HG02885 (cell line): Measurements from ENCODE around the gene KCNF1.
"Not testable (repeated sequence)": the region's sequence is repeated elsewhere in the genome, so short reads cannot be mapped to it uniquely, and the experiment has no call there.

ENCODE experiments used
- ATAC-seq: cut with Tn5 transposase; IDR thresholded peaks from one replicate; pipeline ENCODE4 v1.9.1; 2021; ENCODE audit warnings: mild to moderate bottlenecking; ENCODE audit not compliant: unreplicated experiment, poor library complexity

The KCNF1 gene

GRCh38 chr2:10935953-10936942, 24.5 kb downstream of the KCNF1 start:
- no peak for ATAC-seq

DNA sequence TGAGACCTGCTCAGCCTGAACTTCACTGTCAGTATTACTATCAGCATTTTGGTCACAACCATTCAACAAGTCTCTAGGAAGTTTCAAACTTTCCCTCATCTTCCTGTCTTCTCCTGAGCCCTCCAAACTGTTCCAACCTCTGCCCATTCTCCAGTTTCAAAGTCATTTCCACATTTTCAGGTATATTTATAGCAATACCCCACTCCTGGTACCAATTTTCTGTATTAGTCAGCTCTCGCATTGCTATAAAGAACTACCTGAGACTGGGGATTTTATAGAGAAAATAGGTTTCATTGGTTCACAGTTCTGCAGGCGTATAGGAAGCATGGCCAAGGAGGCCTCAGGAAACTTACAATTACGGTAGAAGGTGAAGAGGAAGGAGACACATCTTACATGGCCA, 27.3 kb downstream of the KCNF1 start:
- no peak for ATAC-seq

DNA sequence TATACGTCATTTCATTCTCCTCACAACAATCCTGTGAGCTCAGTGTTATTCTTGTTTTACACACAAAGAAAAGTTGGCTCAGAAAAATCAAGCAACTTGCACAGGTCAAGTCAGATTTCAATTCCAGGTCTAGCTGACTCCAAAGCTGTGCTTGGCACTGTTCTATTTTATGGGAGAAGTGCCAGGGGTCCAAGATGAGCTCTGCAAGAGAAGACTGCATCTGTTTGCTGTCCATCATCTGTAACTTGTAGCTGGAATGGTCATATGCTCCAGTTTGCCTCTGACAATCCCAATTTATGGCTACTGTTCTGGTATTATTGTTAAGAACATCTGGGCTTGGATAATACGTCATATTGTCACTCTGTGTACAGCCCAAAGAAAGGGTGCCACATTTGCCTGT, 28.9 kb downstream of the KCNF1 start:
- ATAC-seq: no peak

DNA sequence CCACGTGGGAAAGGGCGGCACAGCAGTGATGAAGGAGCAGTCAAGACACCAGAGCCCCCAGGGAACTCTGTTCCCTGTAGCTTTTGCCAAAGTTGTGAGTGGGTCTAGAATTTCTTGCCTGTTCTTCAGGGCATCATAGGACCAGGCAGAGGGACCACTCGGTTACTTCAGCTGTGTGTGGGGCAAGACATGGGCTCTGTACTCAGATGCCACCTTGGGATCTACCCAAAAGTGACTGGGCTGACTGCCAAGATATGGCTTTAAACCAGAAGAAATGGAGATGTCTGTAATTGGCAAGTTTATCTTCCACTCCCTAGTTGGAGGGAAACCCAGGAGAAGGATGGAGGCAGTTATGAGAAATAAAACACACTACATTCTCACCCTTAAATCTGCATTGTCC, 29.6 kb downstream of the KCNF1 start:
- no peak for ATAC-seq

DNA sequence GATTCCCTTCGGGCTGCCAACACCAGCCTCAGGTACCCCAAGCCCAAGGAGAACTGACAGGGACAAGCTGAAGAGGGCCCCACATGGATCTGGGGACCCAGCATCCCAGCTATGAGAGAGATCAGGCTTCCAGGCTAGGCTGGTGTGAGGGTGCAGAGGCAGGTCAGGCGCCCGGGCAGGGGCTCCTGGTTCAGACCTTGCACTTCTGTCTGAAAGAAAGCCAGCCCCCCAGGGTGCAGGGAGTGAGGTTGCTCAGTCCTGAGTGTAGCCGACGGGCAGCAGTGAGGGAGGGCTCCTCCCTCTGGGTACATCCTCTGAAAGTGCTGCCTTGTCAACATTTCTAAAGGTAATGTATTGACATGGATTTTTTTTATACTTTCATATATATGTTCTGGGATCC, 33.1 kb downstream of the KCNF1 start:
- ATAC-seq: no peak

- no peak for ATAC-seq
These were observed 34.7 kb downstream of the KCNF1 start for GRCh38 chr2:10946394-10946793.

- ATAC-seq: no peak
These were observed 35.3 kb downstream of the KCNF1 start for GRCh38 chr2:10947005-10947440.

DNA sequence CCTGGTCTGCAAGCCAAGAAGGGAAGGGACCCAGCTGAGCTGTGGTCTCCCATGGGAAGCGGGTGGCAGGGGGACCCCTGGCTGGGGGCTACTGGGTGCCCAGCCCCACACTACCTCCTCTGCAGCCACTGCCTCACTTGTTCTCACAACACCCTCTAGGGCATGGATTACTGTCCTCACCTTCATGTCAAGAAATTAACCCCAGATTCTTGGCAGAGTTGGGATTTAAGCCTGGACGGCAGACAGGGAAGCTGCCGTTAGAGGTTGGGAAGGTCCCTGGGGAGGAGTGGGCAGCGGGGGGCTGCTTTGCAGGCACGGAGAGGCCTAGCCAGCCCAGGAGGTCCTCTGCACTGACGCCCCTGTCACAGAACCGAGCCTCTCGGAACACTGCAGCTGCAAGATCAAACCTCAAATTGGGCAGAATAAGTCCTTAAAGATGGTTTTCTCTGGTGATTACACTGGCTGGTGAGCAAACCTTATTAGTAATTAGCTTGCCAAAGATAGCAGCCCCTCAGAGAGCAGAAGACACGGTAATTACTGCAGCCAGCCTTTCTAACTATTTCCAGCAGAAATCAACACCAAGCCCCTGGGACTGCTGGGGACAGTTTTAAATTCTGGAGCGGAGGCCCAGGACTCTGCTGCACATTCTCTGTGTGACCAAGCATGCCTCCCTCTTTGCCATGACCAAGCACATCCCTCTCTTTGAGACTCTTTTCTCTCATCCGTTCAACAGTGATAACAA, 35.9 kb downstream of the KCNF1 start:
- ATAC-seq: no peak

DNA sequence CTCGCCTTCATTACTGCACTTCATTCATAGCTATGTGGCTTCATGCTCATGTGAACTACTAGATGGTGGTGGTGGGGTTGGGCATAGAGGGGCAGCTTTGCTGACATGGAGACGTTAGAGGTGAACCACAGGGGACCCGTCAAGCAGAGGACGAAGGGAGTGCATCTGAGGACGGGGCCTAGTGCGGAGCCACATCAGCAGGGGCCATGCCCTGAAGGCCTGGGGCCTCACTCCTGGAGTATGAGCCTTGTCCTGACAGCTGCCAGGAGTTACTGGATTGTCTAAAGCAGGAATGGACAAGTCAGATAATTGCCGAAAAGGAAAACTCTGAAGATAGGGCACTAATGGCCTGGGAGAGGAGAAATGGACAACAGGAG, 36.4 kb downstream of the KCNF1 start:
- ATAC-seq: no peak

- no peak for ATAC-seq
These were observed 37.0 kb downstream of the KCNF1 start for GRCh38 chr2:10948606-10949230.

DNA sequence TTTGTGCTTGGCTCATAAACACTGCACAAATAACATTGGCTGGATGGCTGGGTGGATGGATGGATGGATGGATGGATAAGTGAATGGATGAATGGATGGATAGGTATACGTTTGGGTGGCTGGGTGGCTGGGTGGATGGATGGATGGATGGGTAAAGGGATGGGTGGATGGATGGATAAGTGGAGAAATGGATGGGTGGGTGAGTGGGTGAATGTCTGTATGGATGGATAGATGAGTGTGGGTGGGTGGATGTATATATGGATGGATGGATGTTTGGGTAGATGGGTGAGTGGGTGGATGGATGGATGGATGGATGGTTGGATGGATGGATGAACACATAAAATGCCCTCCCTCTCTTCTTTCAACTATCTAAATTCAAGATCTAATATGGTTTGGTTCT, 38.1 kb downstream of the KCNF1 start:
- ATAC-seq: no peak

DNA sequence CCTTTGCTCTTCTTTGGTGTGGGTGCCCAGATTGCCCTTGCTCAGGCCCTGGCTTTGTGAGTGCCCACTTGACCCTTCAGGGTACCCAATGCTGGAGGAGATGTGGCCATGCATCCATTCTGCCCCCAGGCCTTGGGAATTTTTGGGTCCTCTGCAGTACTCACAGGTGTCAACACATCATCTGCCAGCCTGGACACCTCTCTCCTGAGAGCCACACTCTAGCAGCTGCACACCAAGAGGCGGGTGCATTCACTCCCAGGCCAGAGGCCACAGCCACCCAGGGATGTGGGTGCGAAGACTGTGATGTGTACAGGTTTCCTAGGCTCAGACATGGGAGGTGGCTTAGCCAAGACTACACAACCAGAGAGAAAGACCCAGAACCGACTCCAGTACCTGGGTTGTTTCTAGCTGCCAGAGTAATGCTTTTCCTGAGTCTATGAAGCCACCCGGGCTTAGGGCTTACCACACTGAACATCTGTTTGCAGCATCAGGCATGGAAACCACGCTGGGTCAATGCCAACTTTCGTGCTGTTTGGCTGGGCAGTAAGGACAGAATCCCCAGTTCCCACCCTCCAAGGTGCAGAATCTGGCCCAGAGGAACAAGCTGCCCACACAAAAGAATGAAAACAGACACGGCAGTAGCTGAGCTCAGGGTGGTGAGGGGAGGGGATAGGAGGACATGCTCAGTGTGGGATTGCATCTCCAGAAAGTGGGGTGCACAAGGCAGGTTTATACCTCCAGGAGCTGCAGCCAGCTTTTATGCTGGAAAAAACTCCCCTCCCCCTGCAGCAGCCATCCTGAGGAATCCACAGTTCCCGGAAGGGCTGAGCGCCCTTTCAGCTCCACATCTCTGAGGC, 40.1 kb downstream of the KCNF1 start:
- no peak for ATAC-seq

DNA sequence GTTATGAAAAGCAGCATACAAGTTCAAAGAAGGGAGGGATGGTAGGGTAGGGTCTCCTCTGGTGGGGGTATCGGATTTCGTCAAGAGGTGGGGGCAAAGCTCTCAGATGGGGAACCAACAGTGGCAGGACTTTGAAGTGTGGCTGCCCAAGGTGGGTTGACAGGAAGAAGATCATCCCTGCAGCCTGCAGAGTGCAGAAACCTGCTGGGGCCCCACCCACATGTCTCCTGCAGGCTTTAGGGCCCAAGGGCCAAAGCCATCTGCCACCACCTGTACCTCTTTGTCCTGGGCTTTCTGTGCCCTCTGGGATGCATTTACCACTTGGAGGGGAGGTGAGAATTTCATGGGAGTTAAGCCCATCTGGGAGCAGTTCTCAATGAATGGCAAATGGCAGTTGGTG, 42.7 kb downstream of the KCNF1 start:
- no peak for ATAC-seq

DNA sequence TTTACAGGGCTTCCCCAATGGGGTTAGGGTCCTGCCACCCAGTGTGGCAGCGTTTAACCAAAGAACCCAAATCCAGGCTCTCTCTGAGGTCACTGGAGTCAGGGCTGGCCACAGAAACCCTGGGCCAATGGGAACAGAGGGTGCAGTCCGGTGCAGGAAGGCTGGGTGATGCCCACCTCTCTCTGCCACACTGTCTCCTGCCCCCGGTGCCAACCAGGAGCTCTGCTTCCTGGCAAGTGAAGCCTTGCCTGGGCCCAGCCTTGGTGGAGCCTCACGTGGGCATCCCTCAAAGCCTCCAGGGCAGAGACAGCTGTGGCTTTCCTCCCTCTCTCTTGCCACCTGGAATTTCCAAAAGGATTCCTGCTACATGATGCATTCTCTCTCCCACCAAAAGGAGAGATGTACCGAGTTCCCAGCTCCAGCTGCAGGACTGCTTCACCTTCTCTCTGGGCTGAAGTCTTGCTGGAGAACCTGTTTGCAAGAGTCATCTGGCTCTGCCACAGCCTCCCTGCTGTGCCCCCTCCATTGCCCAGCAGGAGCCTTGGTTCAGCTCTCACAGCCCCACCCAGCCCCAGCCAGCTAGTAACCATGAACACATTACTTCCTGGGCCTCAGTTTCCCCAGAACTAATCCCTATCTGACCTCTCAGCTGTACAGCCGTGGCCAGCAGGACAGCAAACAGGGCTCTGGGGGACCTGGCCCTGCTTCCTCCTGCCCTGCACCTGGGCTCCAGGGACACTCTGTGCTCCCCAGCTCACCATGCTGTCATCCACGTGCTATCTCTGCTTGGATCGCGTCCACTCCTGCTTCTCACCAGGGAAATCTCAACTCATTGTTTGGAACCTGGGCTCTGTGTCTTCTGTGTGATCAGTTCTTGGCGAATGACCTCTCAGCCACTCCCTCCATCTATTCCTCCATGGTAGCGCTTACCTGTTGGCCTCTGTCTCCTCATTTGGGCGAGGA, 43.4 kb downstream of the KCNF1 start:
- no peak for ATAC-seq

DNA sequence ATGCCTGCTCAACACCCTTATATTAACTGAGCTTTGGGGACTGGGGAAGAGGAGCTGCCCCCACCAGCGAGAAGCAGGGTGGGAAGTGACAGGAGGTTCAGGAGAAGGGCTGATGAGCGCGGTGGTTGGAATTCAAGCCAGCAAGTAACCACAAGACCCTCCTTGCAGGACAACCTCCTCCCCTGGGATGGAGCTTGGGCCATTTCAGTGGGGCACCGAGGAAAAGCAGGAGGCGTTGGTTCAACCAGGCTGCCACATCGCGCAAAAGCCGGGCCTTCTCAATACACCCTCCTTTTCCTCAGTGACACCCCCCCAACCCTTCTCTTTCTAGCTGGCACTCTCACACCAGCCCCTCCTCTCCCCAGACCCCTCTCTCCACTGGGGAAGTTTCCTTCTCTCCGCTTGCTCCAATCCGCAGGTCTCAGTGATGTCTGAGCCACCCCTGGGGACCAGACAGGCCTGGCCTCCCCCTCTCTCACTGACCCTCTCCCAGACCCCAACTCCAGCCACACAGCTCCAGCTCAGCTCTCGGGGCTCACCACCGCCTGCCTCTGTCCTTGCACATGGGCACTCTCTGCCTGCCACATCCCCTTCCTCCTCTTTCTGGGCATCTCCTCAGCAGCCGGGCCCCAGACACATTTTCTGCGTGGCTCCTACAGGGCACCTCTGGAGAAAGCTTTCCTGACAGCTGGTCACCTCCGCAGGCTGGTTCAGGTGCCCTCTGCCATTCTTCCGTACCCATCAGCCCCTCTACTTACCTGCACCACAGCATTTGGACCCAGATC, 44.5 kb downstream of the KCNF1 start:
- no peak for ATAC-seq

- no peak for ATAC-seq
These were observed 45.7 kb downstream of the KCNF1 start for GRCh38 chr2:10957391-10957790.

DNA sequence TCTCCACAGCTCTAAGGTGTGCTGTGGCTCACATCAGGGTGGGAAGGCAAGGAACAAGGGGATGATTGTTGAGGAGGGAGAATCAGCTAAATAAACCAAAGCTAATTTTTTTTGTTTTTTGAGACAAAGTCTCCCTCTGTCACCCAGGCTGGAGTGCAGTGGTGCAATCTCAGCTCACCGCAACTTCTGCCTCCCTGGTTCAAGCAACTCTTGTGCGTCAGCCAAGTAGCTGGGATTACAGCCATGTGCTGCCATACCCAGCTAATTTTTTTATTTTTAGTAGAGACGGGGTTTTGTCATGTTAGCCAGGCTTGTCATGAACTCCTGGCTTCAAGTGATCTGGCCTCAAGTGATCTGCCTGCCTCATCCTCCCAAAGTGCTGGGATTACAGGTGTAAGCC, 46.7 kb downstream of the KCNF1 start:
- not testable (repeated sequence) for ATAC-seq
